Measurements from ENCODE around the gene THOC2.
"Not testable (repeated sequence)": the region's sequence is repeated elsewhere in the genome, so short reads cannot be mapped to it uniquely, and the experiment has no call there.

Gene THOC2

GRCh38 chrX:123713841-123714240 is 19.0 kb downstream of the THOC2 start:
- H3K27ac ChIP-seq (replicated peaks; ENCODE audit: low read length), result no peak overlapping the region
- H3K4ac ChIP-seq (ENCODE audit: low read length), result no peak overlapping the region
- H4K8ac ChIP-seq (ENCODE audit: low read depth, low read length), result no peak overlapping the region
- no peak overlapping the region for H4K91ac ChIP-seq (ENCODE audit: low read depth, low read length, poor library complexity)
- no peak for DNase-seq (ENCODE audit: low spot score)
- no peaks in the 10 kb centered on the region for H3K9me3 ChIP-seq (replicated peaks in 1 of 2; ENCODE audit: control insufficient read depth in 2 of 2, insufficient read depth in 1 of 2, low read depth in 1 of 2, low read length in 2 of 2)
- no peak overlapping the region for H3K4me2 ChIP-seq (ENCODE audit: insufficient read depth, low read length, poor library complexity, severe bottlenecking)
- no peak overlapping the region for H2BK5ac ChIP-seq (ENCODE audit: low read length)
- H3K4me3 ChIP-seq (ENCODE audit: low read length in 2 of 2), result no peak overlapping the region
- H3K14ac ChIP-seq (ENCODE audit: low read length), result no peak overlapping the region
- no peaks in the 10 kb centered on the region for H3K4me1 ChIP-seq (ENCODE audit: control insufficient read depth in 2 of 2, insufficient read depth in 1 of 2, low read depth in 1 of 2, low read length in 2 of 2)
- no peaks in the 10 kb centered on the region for H3K79me1 ChIP-seq (ENCODE audit: low read depth, low read length)
- H3K18ac ChIP-seq (ENCODE audit: low read length), result no peak overlapping the region
- H3K23ac ChIP-seq (ENCODE audit: low read depth, low read length, poor library complexity), result no peak overlapping the region
- H2AK5ac ChIP-seq (ENCODE audit: low read depth, low read length), result no peak overlapping the region
- H3K27me3 ChIP-seq (ENCODE audit: control insufficient read depth in 3 of 3, insufficient read depth in 3 of 3, low read depth in 1 of 3, low read length in 3 of 3), result no peaks in the 10 kb centered on the region
- no peak overlapping the region for H2BK15ac ChIP-seq (ENCODE audit: low read length)
- no peak overlapping the region for H2AFZ ChIP-seq (ENCODE audit: low read length)
- peaks cover 0 to 7% of the 10 kb centered on the region in 2 donors for H3K36me3 ChIP-seq (replicated peaks in 1 of 2; ENCODE audit: control insufficient read depth in 2 of 2, insufficient read depth in 2 of 2, low read length in 2 of 2)
- H2BK12ac ChIP-seq (ENCODE audit: low read length), result no peak overlapping the region
- no peak overlapping the region for H2BK120ac ChIP-seq (ENCODE audit: low read depth, low read length)
- H3K9ac ChIP-seq (ENCODE audit: low read depth, low read length, poor library complexity), result no peak overlapping the region

- Histone ChIP-seq H2BK5ac (ENCODE audit: low read length) (no peak overlapping the region), H3K4me2 (ENCODE audit: insufficient read depth, low read length, poor library complexity, severe bottlenecking) (no peak overlapping the region), H2BK12ac (ENCODE audit: low read length) (no peak overlapping the region), H3K79me1 (ENCODE audit: low read depth, low read length) (no peaks in the 10 kb centered on the region), H3K36me3 (replicated peaks in 1 of 2; ENCODE audit: control insufficient read depth in 2 of 2, insufficient read depth in 2 of 2, low read length in 2 of 2) (peaks cover 0 to 7% of the 10 kb centered on the region in 2 donors), H3K4ac (ENCODE audit: low read length) (no peak overlapping the region), H3K23ac (ENCODE audit: low read depth, low read length, poor library complexity) (no peak overlapping the region), H2AFZ (ENCODE audit: low read length) (no peak overlapping the region), H3K18ac (ENCODE audit: low read length) (no peak overlapping the region), H2AK5ac (ENCODE audit: low read depth, low read length) (no peak overlapping the region), H3K9ac (ENCODE audit: low read depth, low read length, poor library complexity) (no peak overlapping the region), H2BK120ac (ENCODE audit: low read depth, low read length) (no peak overlapping the region), H3K14ac (ENCODE audit: low read length) (no peak overlapping the region), H4K91ac (ENCODE audit: low read depth, low read length, poor library complexity) (no peak overlapping the region), H2BK15ac (ENCODE audit: low read length) (no peak overlapping the region), H3K4me3 (ENCODE audit: low read length in 2 of 2) (no peak overlapping the region), H3K4me1 (ENCODE audit: control insufficient read depth in 2 of 2, insufficient read depth in 1 of 2, low read depth in 1 of 2, low read length in 2 of 2) (no peaks in the 10 kb centered on the region), H3K27ac (replicated peaks; ENCODE audit: low read length) (no peak overlapping the region), H4K8ac (ENCODE audit: low read depth, low read length) (no peak overlapping the region), H3K27me3 (ENCODE audit: control insufficient read depth in 3 of 3, insufficient read depth in 3 of 3, low read depth in 1 of 3, low read length in 3 of 3) (no peaks in the 10 kb centered on the region), H3K9me3 (replicated peaks in 1 of 2; ENCODE audit: control insufficient read depth in 2 of 2, insufficient read depth in 1 of 2, low read depth in 1 of 2, low read length in 2 of 2) (no peaks in the 10 kb centered on the region)
- no CpG with 5 or more reads among the region's 4 CpGs for WGBS, 2 donors (ENCODE audit: extremely low coverage in 2 of 2, insufficient read length in 2 of 2, insufficient replicate concordance in 1 of 2)
- DNase-seq (ENCODE audit: low spot score), result no peak
Measured at GRCh38 chrX:123713434-123713833, 19.4 kb downstream of the THOC2 start.

GRCh38 chrX:123711201-123711600 is 21.7 kb downstream of the THOC2 start:
- H3K9ac ChIP-seq (ENCODE audit: low read depth, low read length, poor library complexity); H3K4me2 ChIP-seq (ENCODE audit: insufficient read depth, low read length, poor library complexity, severe bottlenecking); H3K4ac ChIP-seq (ENCODE audit: low read length); H2BK15ac ChIP-seq (ENCODE audit: low read length); H4K8ac ChIP-seq (ENCODE audit: low read depth, low read length); H3K27me3 ChIP-seq (ENCODE audit: control insufficient read depth in 3 of 3, insufficient read depth in 3 of 3, low read depth in 1 of 3, low read length in 3 of 3); H3K27ac ChIP-seq (replicated peaks; ENCODE audit: low read length); H2BK120ac ChIP-seq (ENCODE audit: low read depth, low read length); H3K9me3 ChIP-seq (replicated peaks in 1 of 2; ENCODE audit: control insufficient read depth in 2 of 2, insufficient read depth in 1 of 2, low read depth in 1 of 2, low read length in 2 of 2); H3K4me3 ChIP-seq (ENCODE audit: low read length in 2 of 2); H3K79me1 ChIP-seq (ENCODE audit: low read depth, low read length); H3K4me1 ChIP-seq (ENCODE audit: control insufficient read depth in 2 of 2, insufficient read depth in 1 of 2, low read depth in 1 of 2, low read length in 2 of 2); H2BK12ac ChIP-seq (ENCODE audit: low read length); H2AK5ac ChIP-seq (ENCODE audit: low read depth, low read length); H3K18ac ChIP-seq (ENCODE audit: low read length); DNase-seq (ENCODE audit: low spot score); H3K14ac ChIP-seq (ENCODE audit: low read length); H3K23ac ChIP-seq (ENCODE audit: low read depth, low read length, poor library complexity); H2AFZ ChIP-seq (ENCODE audit: low read length); H2BK5ac ChIP-seq (ENCODE audit: low read length); H4K91ac ChIP-seq (ENCODE audit: low read depth, low read length, poor library complexity): not testable (repeated sequence)
- peaks cover 0 to 16% of the 10 kb centered on the region in 2 donors for H3K36me3 ChIP-seq (replicated peaks in 1 of 2; ENCODE audit: control insufficient read depth in 2 of 2, insufficient read depth in 2 of 2, low read length in 2 of 2)
- no CpG with 5 or more reads among the region's 5 CpGs for WGBS, 2 donors (ENCODE audit: extremely low coverage in 2 of 2, insufficient read length in 2 of 2, insufficient replicate concordance in 1 of 2)

- H3K4ac ChIP-seq (ENCODE audit: low read length), result no peak overlapping the region
- H2BK120ac ChIP-seq (ENCODE audit: low read depth, low read length), result no peak overlapping the region
- no peaks in the 10 kb centered on the region for H3K9me3 ChIP-seq (replicated peaks in 1 of 2; ENCODE audit: control insufficient read depth in 2 of 2, insufficient read depth in 1 of 2, low read depth in 1 of 2, low read length in 2 of 2)
- no peaks in the 10 kb centered on the region for H3K79me1 ChIP-seq (ENCODE audit: low read depth, low read length)
- no peak overlapping the region for H3K14ac ChIP-seq (ENCODE audit: low read length)
- H3K4me2 ChIP-seq (ENCODE audit: insufficient read depth, low read length, poor library complexity, severe bottlenecking), result no peak overlapping the region
- H3K23ac ChIP-seq (ENCODE audit: low read depth, low read length, poor library complexity), result no peak overlapping the region
- no peak overlapping the region for H4K8ac ChIP-seq (ENCODE audit: low read depth, low read length)
- H2BK12ac ChIP-seq (ENCODE audit: low read length), result no peak overlapping the region
- H3K9ac ChIP-seq (ENCODE audit: low read depth, low read length, poor library complexity), result no peak overlapping the region
- no peaks in the 10 kb centered on the region for H3K4me1 ChIP-seq (ENCODE audit: control insufficient read depth in 2 of 2, insufficient read depth in 1 of 2, low read depth in 1 of 2, low read length in 2 of 2)
- no peak overlapping the region for H2AFZ ChIP-seq (ENCODE audit: low read length)
- H2AK5ac ChIP-seq (ENCODE audit: low read depth, low read length), result no peak overlapping the region
- peaks cover 0 to 36% of the 10 kb centered on the region in 2 donors for H3K36me3 ChIP-seq (replicated peaks in 1 of 2; ENCODE audit: control insufficient read depth in 2 of 2, insufficient read depth in 2 of 2, low read length in 2 of 2)
- no peak overlapping the region for H4K91ac ChIP-seq (ENCODE audit: low read depth, low read length, poor library complexity)
- no CpG with 5 or more reads among the region's 2 CpGs for WGBS, 2 donors (ENCODE audit: extremely low coverage in 2 of 2, insufficient read length in 2 of 2, insufficient replicate concordance in 1 of 2)
- no peak overlapping the region for H3K4me3 ChIP-seq (ENCODE audit: low read length in 2 of 2)
- no peak overlapping the region for H3K27ac ChIP-seq (replicated peaks; ENCODE audit: low read length)
- H2BK15ac ChIP-seq (ENCODE audit: low read length), result no peak overlapping the region
- no peak overlapping the region for H2BK5ac ChIP-seq (ENCODE audit: low read length)
- H3K18ac ChIP-seq (ENCODE audit: low read length), result no peak overlapping the region
- no peaks in the 10 kb centered on the region for H3K27me3 ChIP-seq (ENCODE audit: control insufficient read depth in 3 of 3, insufficient read depth in 3 of 3, low read depth in 1 of 3, low read length in 3 of 3)
- no peak for DNase-seq (ENCODE audit: low spot score)
Measured at GRCh38 chrX:123704781-123705180, 28.1 kb downstream of the THOC2 start.

All from neuronal stem cell (in vitro differentiated cells).